TTC549 (cell line): ENCODE results near the gene ADAM23.

Experiments
- FAIRE-seq: peaks from 2 replicates; lab custom pipeline; 2012; peaks lifted over from hg19 to GRCh38; lab: Jason Lieb, UNC

ADAM23 gene

GRCh38 chr2:206642075-206643025 lies 199.0 kb downstream of the ADAM23 start, which contains the start of gene FAM237A:
Gene FAM237A (plus strand): TSS chr2:206642487. CDS start chr2:206644237, 1,750 bp downstream.
- no peak for FAIRE-seq

- no peak for FAIRE-seq
Observed at GRCh38 chr2:206647985-206648384, 204.7 kb downstream of the ADAM23 start.

GRCh38 chr2:206657087-206657486 lies 213.8 kb downstream of the ADAM23 start:
- no peak for FAIRE-seq

- peak; percentile 82 for FAIRE-seq
Observed at GRCh38 chr2:206665251-206665650, 221.9 kb downstream of the ADAM23 start.
